Karpas-422 (cell line): ENCODE data around the gene NIFK. TPM values are rescaled to one million over a fixed set of nuclear protein-coding genes. Genes with fewer than 3 reads are reported as not detected.
A peak's percentile ranks its signal among the peaks of the same experiment; 100 is the strongest.
"Not testable (repeated sequence)": the region's sequence is repeated elsewhere in the genome, so short reads cannot be mapped to it uniquely, and the experiment has no call there.

Experiments used
- DNase-seq: peaks from one replicate; pipeline ENCODE4 v3.0.0-alpha.2; 2015
- H2AFZ ChIP-seq: fragments of 200-600 bp; sonication (generic); 2 replicates; pipeline ENCODE4 v1.6.1; 2014; ENCODE audit warnings: antibody characterized with exemption, low read length, mixed read lengths
- H3K27ac ChIP-seq: fragments of 200-600 bp; sonication (generic); 2 replicates; pipeline ENCODE4 v1.5.1; 2014; ENCODE audit warnings: mild to moderate bottlenecking, low read length, moderate library complexity
- H3K27me3 ChIP-seq: fragments of 200-600 bp; sonication (generic); 2 replicates; pipeline ENCODE4 v1.6.1; 2014; ENCODE audit warnings: low read length, mixed read lengths
- H3K36me3 ChIP-seq: fragments of 200-600 bp; sonication (generic); 2 replicates; pipeline ENCODE4 v1.6.1; 2014; ENCODE audit warnings: low read length, mixed read lengths; ENCODE audit not compliant: insufficient read depth
- H3K4me1 ChIP-seq: fragments of 200-600 bp; sonication (generic); 2 replicates; pipeline ENCODE4 v1.6.1; 2014; ENCODE audit warnings: mild to moderate bottlenecking, low read length, mixed read lengths
- H3K4me2 ChIP-seq: fragments of 200-600 bp; sonication (generic); 2 replicates; pipeline ENCODE4 v1.6.1; 2014; ENCODE audit warnings: low read length, low read depth, mild to moderate bottlenecking; ENCODE audit not compliant: poor library complexity, severe bottlenecking
- H3K4me3 ChIP-seq: fragments of 200-600 bp; sonication (generic); 2 replicates; pipeline ENCODE4 v1.5.1; 2014; ENCODE audit warnings: mild to moderate bottlenecking, antibody characterized with exemption, low read length, mixed read lengths
- H3K79me2 ChIP-seq: fragments of 200-600 bp; sonication (generic); 2 replicates; pipeline ENCODE4 v1.6.1; 2014; ENCODE audit warnings: mild to moderate bottlenecking, low read length, mixed read lengths
- H3K9ac ChIP-seq: fragments of 200-600 bp; sonication (generic); 2 replicates; pipeline ENCODE4 v1.6.0; 2014; ENCODE audit warnings: low read length
- H3K9me2 ChIP-seq: fragments of 200-600 bp; sonication (generic), shearing (Covaris generic); replicated peaks from 2 replicates; pipeline ENCODE4 v1.6.0; 2014; ENCODE audit warnings: mild to moderate bottlenecking, low read length, moderate library complexity; ENCODE audit not compliant: insufficient read depth
- H3K9me3 ChIP-seq: fragments of 300-700, 200-600 bp; sonication (generic); 2 replicates; pipeline ENCODE4 v1.6.1; 2014; ENCODE audit warnings: low read length, mixed read lengths
- H4K20me1 ChIP-seq: fragments of 200-600 bp; sonication (generic); 2 replicates; pipeline ENCODE4 v1.6.1; 2014; ENCODE audit warnings: mild to moderate bottlenecking, antibody characterized with exemption, low read length, low read depth; ENCODE audit not compliant: insufficient read depth
- total RNA-seq: library from RNA; depleted of rRNA; stranded (reverse); fragments of >200 nt; shearing (Covaris generic); gene quantifications from 2 replicates; pipeline ENCODE4 v1.2.3, GENCODE V29; 2014; ENCODE audit warnings: low replicate concordance

NIFK gene
- total RNA-seq, 1 experiment from 2014 or later = 88.2 TPM

GRCh38 chr2:121746071-121746578, 9.4 kb upstream of the NIFK start:
- H4K20me1 ChIP-seq = no peaks in the 10 kb centered on the region
- no peak overlapping the region for H3K27ac ChIP-seq
- H2AFZ ChIP-seq = no peak overlapping the region
- H3K36me3 ChIP-seq = no peaks in the 10 kb centered on the region
- H3K4me2 ChIP-seq = no peak overlapping the region
- H3K4me3 ChIP-seq = no peak overlapping the region
- no peaks in the 10 kb centered on the region for H3K9me2 ChIP-seq
- H3K9ac ChIP-seq = no peak overlapping the region
- no peaks in the 10 kb centered on the region for H3K27me3 ChIP-seq
- no peaks in the 10 kb centered on the region for H3K9me3 ChIP-seq
- no peak for DNase-seq
- H3K79me2 ChIP-seq = no peaks in the 10 kb centered on the region
- peaks cover 5% of the 10 kb centered on the region for H3K4me1 ChIP-seq

GRCh38 chr2:121741450-121741849, 4.8 kb upstream of the NIFK start:
- no peaks in the 10 kb centered on the region for H3K9me2 ChIP-seq
- H3K27me3 ChIP-seq = no peaks in the 10 kb centered on the region
- no peak overlapping the region for H2AFZ ChIP-seq
- no peaks in the 10 kb centered on the region for H3K9me3 ChIP-seq
- no peaks in the 10 kb centered on the region for H3K36me3 ChIP-seq
- no peak overlapping the region for H3K27ac ChIP-seq
- no peak overlapping the region for H3K4me3 ChIP-seq
- H3K79me2 ChIP-seq = peaks cover 2% of the 10 kb centered on the region
- H3K4me2 ChIP-seq = no peak overlapping the region
- no peak overlapping the region for H3K9ac ChIP-seq
- DNase-seq = no peak
- H3K4me1 ChIP-seq = peaks cover 5% of the 10 kb centered on the region; the same call in 1 of the 2 replicates
- H4K20me1 ChIP-seq = no peaks in the 10 kb centered on the region

GRCh38 chr2:121740973-121741372, 4.3 kb upstream of the NIFK start:
- Histone ChIP-seq H3K4me3 (no peak overlapping the region), H3K9me3 (no peaks in the 10 kb centered on the region), H3K27me3 (no peaks in the 10 kb centered on the region), H3K4me1 (peaks cover 5% of the 10 kb centered on the region; the same call in 1 of the 2 replicates), H3K4me2 (no peak overlapping the region), H3K36me3 (no peaks in the 10 kb centered on the region), H4K20me1 (peaks cover 3% of the 10 kb centered on the region), H3K9me2 (no peaks in the 10 kb centered on the region), H3K9ac (no peak overlapping the region), H3K27ac (no peak overlapping the region), H3K79me2 (peaks cover 7% of the 10 kb centered on the region), H2AFZ (no peak overlapping the region)
- no peak for DNase-seq

GRCh38 chr2:121736140-121736461, 574 bp downstream of the NIFK start:
- Histone ChIP-seq H3K4me1 (peaks cover 16% of the 10 kb centered on the region), H3K4me2 (peak overlapping the region; percentile 96), H3K79me2 (peaks cover 30% of the 10 kb centered on the region), H2AFZ (0 out of 2 replicates have a peak overlapping the region, but pooled peaks have one; percentile 2), H3K27ac (peak overlapping the region; percentile 72), H3K9ac (peak overlapping the region; percentile 88), H4K20me1 (peaks cover 34% of the 10 kb centered on the region), H3K9me3 (no peaks in the 10 kb centered on the region), H3K4me3 (peak overlapping the region; percentile 80), H3K36me3 (peaks cover 33% of the 10 kb centered on the region; the same call in 1 of the 2 replicates), H3K27me3 (no peaks in the 10 kb centered on the region), H3K9me2 (no peaks in the 10 kb centered on the region)
- DNase-seq = no peak

- Histone ChIP-seq H4K20me1 (peaks cover 37% of the 10 kb centered on the region), H3K4me3 (peak overlapping the region; percentile 80), H3K9me3 (no peaks in the 10 kb centered on the region), H3K27me3 (no peaks in the 10 kb centered on the region), H3K4me1 (peaks cover 16% of the 10 kb centered on the region), H3K36me3 (peaks cover 38% of the 10 kb centered on the region; the same call in 1 of the 2 replicates), H3K9me2 (no peaks in the 10 kb centered on the region), H3K27ac (peak overlapping the region; percentile 72; the same call in 1 of the 2 replicates), H3K4me2 (peak overlapping the region; percentile 96), H3K79me2 (peaks cover 30% of the 10 kb centered on the region), H3K9ac (peak overlapping the region; percentile 88), H2AFZ (no peak overlapping the region)
- no peak for DNase-seq
These were observed 1.1 kb downstream of the NIFK start for GRCh38 chr2:121735518-121736074.

- H3K36me3 ChIP-seq = peaks cover 45% of the 10 kb centered on the region
- H3K4me2 ChIP-seq, H3K27me3 ChIP-seq, H3K9me2 ChIP-seq, H3K9me3 ChIP-seq, H2AFZ ChIP-seq, DNase-seq, H3K27ac ChIP-seq, H3K9ac ChIP-seq, H3K4me3 ChIP-seq: not testable (repeated sequence)
- peaks cover 37% of the 10 kb centered on the region for H4K20me1 ChIP-seq
- peaks cover 30% of the 10 kb centered on the region for H3K79me2 ChIP-seq
- H3K4me1 ChIP-seq = peaks cover 16% of the 10 kb centered on the region
These were observed 2.1 kb downstream of the NIFK start for GRCh38 chr2:121734544-121734943.

- H3K4me2 ChIP-seq = no peak overlapping the region
- no peak overlapping the region for H3K4me3 ChIP-seq
- H2AFZ ChIP-seq = no peak overlapping the region
- no peaks in the 10 kb centered on the region for H3K9me3 ChIP-seq
- H3K9me2 ChIP-seq = no peaks in the 10 kb centered on the region
- peaks cover 44% of the 10 kb centered on the region for H4K20me1 ChIP-seq
- DNase-seq = no peak
- peaks cover 72% of the 10 kb centered on the region for H3K36me3 ChIP-seq
- peaks cover 27% of the 10 kb centered on the region for H3K79me2 ChIP-seq
- H3K27ac ChIP-seq = no peak overlapping the region
- peaks cover 11% of the 10 kb centered on the region for H3K4me1 ChIP-seq
- no peak overlapping the region for H3K9ac ChIP-seq
- H3K27me3 ChIP-seq = no peaks in the 10 kb centered on the region
These were observed 5.3 kb downstream of the NIFK start for GRCh38 chr2:121731366-121731765.

- H3K4me1 ChIP-seq = no peaks in the 10 kb centered on the region
- H3K9me3 ChIP-seq = no peaks in the 10 kb centered on the region
- no peak for DNase-seq
- H4K20me1 ChIP-seq = 0 out of 2 replicates have a peak, but pooled peaks cover 19% of the 10 kb centered on the region
- H3K79me2 ChIP-seq = no peaks in the 10 kb centered on the region
- H3K9ac ChIP-seq = no peak overlapping the region
- H3K27ac ChIP-seq = no peak overlapping the region
- no peak overlapping the region for H3K4me2 ChIP-seq
- no peak overlapping the region for H3K4me3 ChIP-seq
- H2AFZ ChIP-seq = no peak overlapping the region
- H3K27me3 ChIP-seq = no peaks in the 10 kb centered on the region
- no peaks in the 10 kb centered on the region for H3K9me2 ChIP-seq
- peaks cover 52% of the 10 kb centered on the region for H3K36me3 ChIP-seq
These were observed 8.7 kb downstream of the NIFK start for GRCh38 chr2:121727950-121728349.
